ENCODE measurements around the gene TCEA2.

DNA sequence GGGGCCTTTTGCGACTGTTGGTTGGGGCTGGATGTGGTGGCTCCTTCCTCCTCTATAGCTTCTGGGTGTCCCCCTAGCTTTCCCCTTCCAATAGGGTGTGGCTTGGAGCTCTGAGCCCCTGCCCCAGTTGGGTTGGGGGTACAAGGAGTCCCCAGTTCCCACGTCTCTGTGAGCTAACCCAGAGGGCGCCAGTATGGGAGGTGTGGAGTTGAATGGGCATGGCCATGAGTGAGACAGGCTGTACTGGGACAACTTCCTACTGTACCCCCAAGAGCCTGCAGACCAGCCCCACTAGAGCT lies 25.9 kb upstream of the TCEA2 start:
- no peak for TF ChIP-seq POLR2A (IDR thresholded peaks at IDR 0.05)
- TF ChIP-seq, protein P1, sequence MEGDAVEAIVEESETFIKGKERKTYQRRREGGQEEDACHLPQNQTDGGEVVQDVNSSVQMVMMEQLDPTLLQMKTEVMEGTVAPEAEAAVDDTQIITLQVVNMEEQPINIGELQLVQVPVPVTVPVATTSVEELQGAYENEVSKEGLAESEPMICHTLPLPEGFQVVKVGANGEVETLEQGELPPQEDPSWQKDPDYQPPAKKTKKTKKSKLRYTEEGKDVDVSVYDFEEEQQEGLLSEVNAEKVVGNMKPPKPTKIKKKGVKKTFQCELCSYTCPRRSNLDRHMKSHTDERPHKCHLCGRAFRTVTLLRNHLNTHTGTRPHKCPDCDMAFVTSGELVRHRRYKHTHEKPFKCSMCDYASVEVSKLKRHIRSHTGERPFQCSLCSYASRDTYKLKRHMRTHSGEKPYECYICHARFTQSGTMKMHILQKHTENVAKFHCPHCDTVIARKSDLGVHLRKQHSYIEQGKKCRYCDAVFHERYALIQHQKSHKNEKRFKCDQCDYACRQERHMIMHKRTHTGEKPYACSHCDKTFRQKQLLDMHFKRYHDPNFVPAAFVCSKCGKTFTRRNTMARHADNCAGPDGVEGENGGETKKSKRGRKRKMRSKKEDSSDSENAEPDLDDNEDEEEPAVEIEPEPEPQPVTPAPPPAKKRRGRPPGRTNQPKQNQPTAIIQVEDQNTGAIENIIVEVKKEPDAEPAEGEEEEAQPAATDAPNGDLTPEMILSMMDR (IDR thresholded peaks at IDR 0.05) = no peak
